SK-N-SH (cell line): ENCODE results near the gene PAGE2. TPM values are rescaled to one million over a fixed set of nuclear protein-coding genes. Genes with fewer than 3 reads are reported as not detected.
"Not testable (repeated sequence)": the region's sequence is repeated elsewhere in the genome, so short reads cannot be mapped to it uniquely, and the experiment has no call there.

Source experiments
- CTCF ChIA-PET: fragments of 300-600, 350-600 bp; formaldehyde crosslinking; extraction: SDS; loops from one replicate; lab custom pipeline; 2021; lab: Yijun Ruan, JAX
- POLR2A ChIA-PET: fragments of 350-600 bp; sonication (Branson Sonifier 250); formaldehyde crosslinking; extraction: SDS; loops from one replicate; lab custom pipeline; 2020; ENCODE audit warnings: antibody characterized with exemption, inconsistent platforms; lab: Yijun Ruan, JAX
- DNase-seq: peaks from one replicate; pipeline ENCODE4 v3.0.0; 2012
- H2AFZ ChIP-seq: fragments of 200-600 bp; sonication (generic); 2 replicates; pipeline ENCODE4 v1.8.1; 2016; ENCODE audit warnings: antibody characterized with exemption, mild to moderate bottlenecking, low read depth
- H3F3A ChIP-seq: fragments of 200-600 bp; sonication (generic); replicated peaks from 2 replicates; pipeline ENCODE3; 2016; ENCODE audit warnings: antibody characterized with exemption, mild to moderate bottlenecking; ENCODE audit not compliant: insufficient read depth
- H3K27ac ChIP-seq, 2 experiments: fragments of 200-500 bp in 1 of 2; fragments of 200-600 bp in 1 of 2; sonication (Bioruptor generic) in 1 of 2; sonication (generic), shearing (Covaris generic) in 1 of 2; 2 replicates each; pipeline versions ENCODE4 v1.5.1 to v1.6.1; 2014 to 2016; ENCODE audit warnings: low read depth in 2 of 2, inconsistent platforms in 1 of 2, low read length in 1 of 2, mild to moderate bottlenecking in 1 of 2, mixed read lengths in 1 of 2
- H3K27me3 ChIP-seq: fragments of 200-600 bp; sonication (generic), shearing (Covaris generic); 2 replicates; pipeline ENCODE4 v1.6.1; 2016; ENCODE audit warnings: mixed run types; ENCODE audit not compliant: insufficient read depth
- H3K36me3 ChIP-seq, 2 experiments: fragments of 200-500 bp in 1 of 2; fragments of 200-600 bp in 1 of 2; sonication (Bioruptor generic) in 1 of 2; sonication (generic) in 1 of 2; replicated peaks in 1 of 2; 2 replicates each; pipeline versions ENCODE3 to v1.5.1; 2014 to 2016; ENCODE audit warnings: low read length in 1 of 2, mild to moderate bottlenecking in 1 of 2; ENCODE audit not compliant: insufficient read depth in 2 of 2, control insufficient read depth in 1 of 2
- H3K4me1 ChIP-seq, 2 experiments: fragments of 200-500 bp in 1 of 2; fragments of 200-600 bp in 1 of 2; sonication (Bioruptor generic) in 1 of 2; sonication (generic), shearing (Covaris generic) in 1 of 2; 2 replicates each; pipeline versions ENCODE4 v1.5.1 to v1.6.1; 2014 to 2016; ENCODE audit warnings: low read depth in 1 of 2, low read length in 1 of 2, mixed run types in 1 of 2; ENCODE audit not compliant: insufficient read depth in 2 of 2, control insufficient read depth in 1 of 2
- H3K4me2 ChIP-seq: fragments of 200-600 bp; sonication (generic), shearing (Covaris generic); 2 replicates; pipeline ENCODE4 v1.6.1; 2017; ENCODE audit warnings: mixed run types
- H3K4me3 ChIP-seq, 2 experiments: fragments of 200-500 bp in 1 of 2; fragments of 200-600 bp in 1 of 2; sonication (Bioruptor generic) in 1 of 2; sonication (generic), shearing (Covaris generic) in 1 of 2; 2 replicates each; pipeline versions ENCODE4 v1.5.1 to v1.8.1; 2014 to 2016; ENCODE audit warnings: low read depth in 2 of 2, inconsistent platforms in 1 of 2, low read length in 1 of 2, mild to moderate bottlenecking in 1 of 2, mixed read lengths in 1 of 2, moderate library complexity in 1 of 2
- H3K79me2 ChIP-seq: fragments of 200-600 bp; sonication (generic); 2 replicates; pipeline ENCODE4 v1.8.1; 2017; ENCODE audit warnings: mild to moderate bottlenecking; ENCODE audit not compliant: insufficient read depth
- H3K9ac ChIP-seq: fragments of 200-600 bp; sonication (generic); 2 replicates; pipeline ENCODE4 v1.6.1; 2017; ENCODE audit warnings: mixed run types
- H3K9me2 ChIP-seq: fragments of 200-600 bp; sonication (generic); 2 replicates; pipeline ENCODE4 v1.6.1; 2017; ENCODE audit warnings: mixed run types
- H3K9me3 ChIP-seq: fragments of 200-600 bp; sonication (generic); 2 replicates; pipeline ENCODE4 v1.6.1; 2017; ENCODE audit warnings: mixed run types, mild to moderate bottlenecking, moderate library complexity
- H4K20me1 ChIP-seq: fragments of 200-600 bp; sonication (generic); 2 replicates; pipeline ENCODE4 v1.6.1; 2017; ENCODE audit warnings: mild to moderate bottlenecking, mixed run types; ENCODE audit not compliant: insufficient read depth
- EP300 ChIP-seq, 2 experiments: IDR thresholded peaks; 2 replicates each; pipeline versions ENCODE4 v1.4.0 to v1.6.1; 2012; ENCODE audit warnings: borderline replicate concordance in 1 of 2, low read depth in 1 of 2, low read length in 1 of 2
- FOSL2 ChIP-seq: IDR thresholded peaks from 2 replicates; pipeline ENCODE4 v1.4.0; 2012; ENCODE audit warnings: low read depth, mild to moderate bottlenecking, moderate library complexity, borderline replicate concordance
- FOXM1 ChIP-seq: IDR thresholded peaks from 2 replicates; pipeline ENCODE4 v1.4.0; 2012; ENCODE audit warnings: low read depth, mild to moderate bottlenecking
- GATA2 ChIP-seq: sonication (generic); formaldehyde crosslinking; IDR thresholded peaks from 2 replicates; pipeline ENCODE4 v1.5.0; 2020; ENCODE audit warnings: mild to moderate bottlenecking, missing genetic modification reagents
- MEF2A ChIP-seq: IDR thresholded peaks from 2 replicates; pipeline ENCODE4 v1.4.0; 2012; ENCODE audit warnings: low read depth, borderline replicate concordance
- RAD21 ChIP-seq: IDR thresholded peaks from 2 replicates; pipeline ENCODE4 v1.6.1; 2012; ENCODE audit warnings: mild to moderate bottlenecking, low read length
- RCOR1 ChIP-seq: fragments of 150-350 bp; IDR thresholded peaks from 2 replicates; pipeline ENCODE4 v1.6.1; 2017; ENCODE audit warnings: antibody characterized with exemption, low read length
- WGBS: methylation state at CpG from one replicate; pipeline ENCODE4 v1.1.6; 2017; ENCODE audit warnings: low lambda C conversion rate; 5-methylcytosine and 5-hydroxymethylcytosine counted together
- polyA plus RNA-seq, 3 experiments: library from polyadenylated mRNA; depleted of rRNA; stranded (reverse); fragments of >200 nt; gene quantifications; 2 replicates each; pipeline ENCODE4 v1.2.3, GENCODE V29; 2012
- TF ChIP-seq, protein P1 (sequence below): IDR thresholded peaks from 2 replicates; pipeline ENCODE4 v1.4.0; 2012; ENCODE audit warnings: low read depth, borderline replicate concordance
- TF ChIP-seq, protein P2 (sequence below): fragments of 150-350 bp; IDR thresholded peaks from 2 replicates; pipeline ENCODE4 v1.6.1; 2016; ENCODE audit warnings: mild to moderate bottlenecking, low read depth, low read length

Gene PAGE2
- polyA plus RNA-seq, 1 of the 3 experiments (the other 2 are of a cell fraction) = 4.2 TPM

DNA sequence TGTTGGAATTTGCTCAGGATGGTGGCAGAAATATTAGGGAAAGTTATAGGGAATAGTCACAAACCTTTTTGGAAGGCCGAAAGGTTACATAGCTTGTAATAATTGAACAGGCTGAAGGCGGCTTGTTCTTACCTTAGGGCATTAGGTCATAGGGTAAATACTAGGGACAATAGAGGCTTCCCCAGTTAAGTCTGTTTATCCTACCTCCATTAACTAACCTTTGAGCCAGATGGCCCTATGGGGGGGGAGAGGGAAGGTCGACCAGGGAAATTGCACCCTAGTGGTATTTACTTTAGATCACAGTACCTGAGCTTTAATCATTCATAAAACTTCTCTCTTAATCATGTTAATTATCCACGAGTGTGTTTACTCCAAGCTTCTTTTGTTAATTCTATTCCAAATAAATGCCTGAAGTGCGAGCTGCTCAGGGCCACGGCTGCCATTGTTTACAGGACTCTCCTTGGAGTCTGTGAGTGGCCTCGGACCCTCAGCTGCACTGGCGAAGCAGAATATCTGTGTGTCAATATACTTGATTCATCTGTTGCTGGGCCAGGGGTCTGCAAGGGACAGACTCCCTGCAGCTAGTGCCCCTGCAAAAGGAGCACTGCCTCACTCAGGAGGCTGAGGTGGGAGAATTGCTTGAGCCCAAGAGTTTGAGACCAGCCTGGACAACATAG is 22.9 kb downstream of the PAGE2 start:
- Histone ChIP-seq H3K27ac (no peak overlapping the region), H3K79me2 (no peaks in the 10 kb centered on the region), H3K36me3 (no peaks in the 10 kb centered on the region), H2AFZ (no peak overlapping the region), H3K4me3 (no peak overlapping the region), H3K4me2 (no peak overlapping the region), H3K9ac (no peak overlapping the region), H4K20me1 (no peaks in the 10 kb centered on the region), H3K9me2 (no peaks in the 10 kb centered on the region), H3K9me3 (no peaks in the 10 kb centered on the region), H3F3A (no peaks in the 10 kb centered on the region), H3K27me3 (peaks cover 11% of the 10 kb centered on the region), H3K4me1 (no peaks in the 10 kb centered on the region)
- POLR2A ChIA-PET = no interaction called here
- no peak for DNase-seq
- 29% methylated on average over 8 of the region's 8 CpGs for WGBS
- CTCF ChIA-PET = no interaction called here
- TF ChIP-seq FOXM1 = no peak
- no peak for TF ChIP-seq RCOR1
- TF ChIP-seq MEF2A = no peak
- TF ChIP-seq RAD21 = no peak
- TF ChIP-seq FOSL2 = no peak
- TF ChIP-seq, protein P1, sequence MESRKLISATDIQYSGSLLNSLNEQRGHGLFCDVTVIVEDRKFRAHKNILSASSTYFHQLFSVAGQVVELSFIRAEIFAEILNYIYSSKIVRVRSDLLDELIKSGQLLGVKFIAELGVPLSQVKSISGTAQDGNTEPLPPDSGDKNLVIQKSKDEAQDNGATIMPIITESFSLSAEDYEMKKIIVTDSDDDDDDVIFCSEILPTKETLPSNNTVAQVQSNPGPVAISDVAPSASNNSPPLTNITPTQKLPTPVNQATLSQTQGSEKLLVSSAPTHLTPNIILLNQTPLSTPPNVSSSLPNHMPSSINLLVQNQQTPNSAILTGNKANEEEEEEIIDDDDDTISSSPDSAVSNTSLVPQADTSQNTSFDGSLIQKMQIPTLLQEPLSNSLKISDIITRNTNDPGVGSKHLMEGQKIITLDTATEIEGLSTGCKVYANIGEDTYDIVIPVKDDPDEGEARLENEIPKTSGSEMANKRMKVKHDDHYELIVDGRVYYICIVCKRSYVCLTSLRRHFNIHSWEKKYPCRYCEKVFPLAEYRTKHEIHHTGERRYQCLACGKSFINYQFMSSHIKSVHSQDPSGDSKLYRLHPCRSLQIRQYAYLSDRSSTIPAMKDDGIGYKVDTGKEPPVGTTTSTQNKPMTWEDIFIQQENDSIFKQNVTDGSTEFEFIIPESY = no peak
- TF ChIP-seq, protein P2, sequence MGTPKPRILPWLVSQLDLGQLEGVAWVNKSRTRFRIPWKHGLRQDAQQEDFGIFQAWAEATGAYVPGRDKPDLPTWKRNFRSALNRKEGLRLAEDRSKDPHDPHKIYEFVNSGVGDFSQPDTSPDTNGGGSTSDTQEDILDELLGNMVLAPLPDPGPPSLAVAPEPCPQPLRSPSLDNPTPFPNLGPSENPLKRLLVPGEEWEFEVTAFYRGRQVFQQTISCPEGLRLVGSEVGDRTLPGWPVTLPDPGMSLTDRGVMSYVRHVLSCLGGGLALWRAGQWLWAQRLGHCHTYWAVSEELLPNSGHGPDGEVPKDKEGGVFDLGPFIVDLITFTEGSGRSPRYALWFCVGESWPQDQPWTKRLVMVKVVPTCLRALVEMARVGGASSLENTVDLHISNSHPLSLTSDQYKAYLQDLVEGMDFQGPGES = no peak
- TF ChIP-seq EP300 (IDR thresholded peaks at IDR 0.05; ENCODE audit: borderline replicate concordance in 1 of 2, low read depth in 1 of 2, low read length in 1 of 2) = no peak
- no peak for TF ChIP-seq GATA2

DNA sequence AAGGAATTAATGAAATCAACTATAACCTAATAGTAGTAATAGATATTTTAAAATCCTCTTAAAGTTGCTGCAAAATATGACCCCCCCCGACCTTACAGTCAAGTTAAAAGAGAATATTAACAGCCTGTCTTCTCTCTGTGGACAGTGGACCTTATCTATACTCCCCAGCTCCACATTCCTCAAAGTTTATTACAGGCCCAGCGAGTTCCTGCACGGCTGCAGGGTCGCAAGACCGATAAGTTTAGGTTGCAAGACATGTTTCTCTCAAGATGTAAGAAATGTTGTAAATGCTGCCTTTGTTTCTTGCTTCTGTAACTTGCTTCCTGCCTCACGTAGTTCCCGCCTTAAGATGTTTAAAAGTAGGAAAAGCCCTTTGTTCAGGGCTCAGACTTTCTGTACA is 27.8 kb downstream of the PAGE2 start:
- H3K9me2 ChIP-seq = not testable (repeated sequence)

More for the DNA sequence above, 27.8 kb downstream of the PAGE2 start:
- POLR2A ChIA-PET, CTCF ChIA-PET, H3K4me1 ChIP-seq, H3K9me3 ChIP-seq, H3K4me3 ChIP-seq, DNase-seq, H3K36me3 ChIP-seq, H3K79me2 ChIP-seq, H3K9ac ChIP-seq, H3F3A ChIP-seq, H2AFZ ChIP-seq, H3K4me2 ChIP-seq, H4K20me1 ChIP-seq, H3K27ac ChIP-seq: not testable (repeated sequence)
- 29% methylated on average over 7 of the region's 7 CpGs for WGBS
- H3K27me3 ChIP-seq = peaks cover 19% of the 10 kb centered on the region
